ENCODE results near the gene BRICD5. TPM values are rescaled to one million over a fixed set of nuclear protein-coding genes. Genes with fewer than 3 reads are reported as not detected.

Gene BRICD5
- total and polyA plus RNA-seq, 7 experiments from 2014 or later: 0.22 to 44.3 (median 14.3) TPM; not detected in 1

DNA sequence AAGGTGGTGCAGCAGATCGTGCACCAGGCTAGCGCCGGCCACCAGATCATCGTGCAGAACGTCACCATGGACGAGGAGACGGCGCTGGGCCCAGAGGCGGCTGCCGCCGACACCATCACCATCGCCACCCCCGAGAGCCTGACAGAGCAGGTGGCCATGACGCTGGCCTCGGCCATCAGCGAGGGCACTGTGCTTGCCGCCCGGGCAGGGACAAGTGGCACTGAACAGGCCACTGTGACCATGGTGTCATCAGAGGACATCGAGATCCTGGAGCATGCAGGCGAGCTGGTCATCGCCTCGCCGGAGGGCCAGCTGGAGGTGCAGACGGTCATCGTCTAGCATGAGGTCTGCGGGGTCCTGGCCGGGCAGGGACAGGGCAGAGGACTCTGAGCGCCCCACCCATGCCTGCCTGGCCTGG is 24.6 kb upstream of the BRICD5 start:
- Histone ChIP-seq H3K27ac (ENCODE audit: low read depth, low read length) (no peak overlapping the region), H3K27me3 (ENCODE audit: control insufficient read depth in 2 of 2, insufficient read depth in 2 of 2, low read length in 2 of 2) (no peaks in the 10 kb centered on the region), H3K36me3 (ENCODE audit: control insufficient read depth in 2 of 3, insufficient read depth in 3 of 3, low read length in 3 of 3) (peaks cover 0 to 56% (median 5%) of the 10 kb centered on the region in 3 experiments), H3K4me1 (ENCODE audit: control insufficient read depth in 2 of 2, insufficient read depth in 2 of 2, low read length in 2 of 2) (no peaks in the 10 kb centered on the region), H3K9me3 (ENCODE audit: control insufficient read depth in 2 of 3, low read length in 3 of 3) (no peaks in the 10 kb centered on the region), H3K4me3 (ENCODE audit: low read length) (no peak overlapping the region)
- no peak for DNase-seq
- Mint-ChIP-seq H3K9me3 (no peaks in the 10 kb centered on the region), H3K4me3 (no peak overlapping the region), H3K27me3 (no peaks in the 10 kb centered on the region), H3K4me1 (peaks cover 0 to 6% (median 0%) of the 10 kb centered on the region in 7 donors), H3K27ac (no peak overlapping the region), H3K36me3 (peaks cover 0 to 24% (median 3%) of the 10 kb centered on the region in 5 donors)
- ChIA-PET CTCF (no interaction called here), POLR2A (no interaction called here)
- intact Hi-C loops (cut with micrococcal nuclease): no loop called here
- ATAC-seq: no peak

DNA sequence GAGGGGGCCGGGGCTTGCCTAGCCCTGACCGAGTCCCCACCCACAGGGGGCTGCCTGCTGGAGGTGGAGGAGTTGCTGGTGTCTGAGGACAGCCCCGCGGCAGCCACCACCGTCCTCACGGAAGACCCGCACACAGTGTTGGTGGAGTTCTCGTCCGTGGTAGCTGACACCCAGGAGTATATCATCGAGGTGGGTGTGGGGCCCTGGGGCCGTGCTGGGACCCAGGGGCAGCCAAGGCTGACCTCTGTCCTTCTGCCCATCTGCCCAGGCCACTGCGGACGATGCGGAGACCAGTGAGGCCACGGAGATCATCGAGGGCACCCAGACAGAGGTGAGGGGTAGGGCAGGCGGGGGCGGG is 24.1 kb upstream of the BRICD5 start:
- POLR2A ChIA-PET: no interaction called here
- no peaks in the 10 kb centered on the region for H3K4me1 ChIP-seq (ENCODE audit: control insufficient read depth in 2 of 2, insufficient read depth in 2 of 2, low read length in 2 of 2)
- peaks cover 0 to 61% (median 10%) of the 10 kb centered on the region in 3 experiments for H3K36me3 ChIP-seq (ENCODE audit: control insufficient read depth in 2 of 3, insufficient read depth in 3 of 3, low read length in 3 of 3)
- intact Hi-C loops (cut with micrococcal nuclease): no loop called here
- CTCF ChIA-PET: no interaction called here
- H3K27me3 ChIP-seq (ENCODE audit: control insufficient read depth in 2 of 2, insufficient read depth in 2 of 2, low read length in 2 of 2): no peaks in the 10 kb centered on the region
- H3K4me3 Mint-ChIP-seq: no peak overlapping the region
- no peak overlapping the region for H3K4me3 ChIP-seq (ENCODE audit: low read length)
- no peak for ATAC-seq
- H3K36me3 Mint-ChIP-seq: peaks cover 0 to 29% (median 7%) of the 10 kb centered on the region in 5 donors
- no peak for DNase-seq
- no peaks in the 10 kb centered on the region for H3K27me3 Mint-ChIP-seq
- H3K4me1 Mint-ChIP-seq: peaks cover 0 to 6% (median 0%) of the 10 kb centered on the region in 7 donors
- H3K9me3 Mint-ChIP-seq: no peaks in the 10 kb centered on the region
- H3K27ac Mint-ChIP-seq: no peak overlapping the region
- H3K27ac ChIP-seq (ENCODE audit: low read depth, low read length): no peak overlapping the region
- no peaks in the 10 kb centered on the region for H3K9me3 ChIP-seq (ENCODE audit: control insufficient read depth in 2 of 3, low read length in 3 of 3)

DNA sequence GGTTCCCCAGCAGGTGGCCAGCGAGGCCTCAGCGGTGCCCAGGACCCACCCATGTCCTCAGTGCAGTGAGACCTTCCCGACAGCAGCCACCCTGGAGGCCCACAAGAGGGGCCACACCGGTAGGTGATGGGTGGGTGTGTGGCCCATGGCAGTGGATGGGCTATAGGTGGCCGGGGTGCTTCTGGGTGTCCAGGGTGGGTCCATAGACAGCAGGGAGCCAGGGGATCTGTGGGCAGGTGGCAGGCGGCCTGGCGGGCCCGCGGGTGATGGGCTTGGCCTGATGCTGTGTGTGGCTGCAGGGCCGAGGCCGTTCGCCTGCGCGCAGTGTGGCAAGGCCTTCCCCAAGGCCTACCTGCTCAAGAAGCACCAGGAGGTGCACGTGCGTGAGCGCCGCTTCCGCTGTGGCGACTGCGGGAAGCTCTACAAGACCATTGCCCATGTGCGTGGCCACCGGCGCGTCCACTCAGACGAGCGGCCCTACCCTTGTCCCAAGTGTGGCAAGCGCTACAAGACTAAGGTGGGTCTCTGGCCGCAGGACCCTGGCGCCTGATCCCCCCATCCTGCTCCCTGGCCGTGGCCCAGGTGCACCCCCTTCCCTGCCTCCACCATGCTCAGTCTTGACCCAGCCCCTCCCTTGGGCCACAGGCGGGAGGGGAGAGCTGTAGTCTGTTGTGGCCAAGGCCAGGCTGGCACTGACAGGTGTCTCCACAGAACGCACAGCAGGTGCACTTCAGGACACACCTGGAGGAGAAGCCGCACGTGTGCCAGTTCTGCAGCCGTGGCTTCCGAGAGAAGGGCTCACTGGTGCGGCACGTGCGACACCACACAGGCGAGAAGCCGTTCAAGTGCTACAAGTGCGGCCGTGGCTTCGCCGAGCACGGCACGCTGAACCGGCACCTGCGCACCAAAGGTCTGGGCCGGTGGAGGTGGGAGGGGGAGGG is 23.5 kb upstream of the BRICD5 start:
- Histone ChIP-seq H3K36me3 (ENCODE audit: control insufficient read depth in 2 of 3, insufficient read depth in 3 of 3, low read length in 3 of 3) (peaks cover 0 to 67% (median 11%) of the 10 kb centered on the region in 3 experiments), H3K27me3 (ENCODE audit: control insufficient read depth in 2 of 2, insufficient read depth in 2 of 2, low read length in 2 of 2) (no peaks in the 10 kb centered on the region), H3K27ac (ENCODE audit: low read depth, low read length) (no peak overlapping the region), H3K9me3 (ENCODE audit: control insufficient read depth in 2 of 3, low read length in 3 of 3) (no peaks in the 10 kb centered on the region), H3K4me1 (ENCODE audit: control insufficient read depth in 2 of 2, insufficient read depth in 2 of 2, low read length in 2 of 2) (no peaks in the 10 kb centered on the region), H3K4me3 (ENCODE audit: low read length) (no peak overlapping the region)
- ChIA-PET CTCF (no interaction called here), POLR2A (no interaction called here)
- H3K27me3 Mint-ChIP-seq: no peaks in the 10 kb centered on the region
- H3K36me3 Mint-ChIP-seq: peaks cover 0 to 33% (median 7%) of the 10 kb centered on the region in 5 donors
- no peak for ATAC-seq
- no peak for DNase-seq
- intact Hi-C loops (cut with micrococcal nuclease): no loop called here
- H3K9me3 Mint-ChIP-seq: no peaks in the 10 kb centered on the region
- no peak overlapping the region for H3K4me3 Mint-ChIP-seq
- peaks cover 0 to 6% (median 0%) of the 10 kb centered on the region in 7 donors for H3K4me1 Mint-ChIP-seq
- H3K27ac Mint-ChIP-seq: peak overlapping the region in 1 of 9 donors; percentile 46

DNA sequence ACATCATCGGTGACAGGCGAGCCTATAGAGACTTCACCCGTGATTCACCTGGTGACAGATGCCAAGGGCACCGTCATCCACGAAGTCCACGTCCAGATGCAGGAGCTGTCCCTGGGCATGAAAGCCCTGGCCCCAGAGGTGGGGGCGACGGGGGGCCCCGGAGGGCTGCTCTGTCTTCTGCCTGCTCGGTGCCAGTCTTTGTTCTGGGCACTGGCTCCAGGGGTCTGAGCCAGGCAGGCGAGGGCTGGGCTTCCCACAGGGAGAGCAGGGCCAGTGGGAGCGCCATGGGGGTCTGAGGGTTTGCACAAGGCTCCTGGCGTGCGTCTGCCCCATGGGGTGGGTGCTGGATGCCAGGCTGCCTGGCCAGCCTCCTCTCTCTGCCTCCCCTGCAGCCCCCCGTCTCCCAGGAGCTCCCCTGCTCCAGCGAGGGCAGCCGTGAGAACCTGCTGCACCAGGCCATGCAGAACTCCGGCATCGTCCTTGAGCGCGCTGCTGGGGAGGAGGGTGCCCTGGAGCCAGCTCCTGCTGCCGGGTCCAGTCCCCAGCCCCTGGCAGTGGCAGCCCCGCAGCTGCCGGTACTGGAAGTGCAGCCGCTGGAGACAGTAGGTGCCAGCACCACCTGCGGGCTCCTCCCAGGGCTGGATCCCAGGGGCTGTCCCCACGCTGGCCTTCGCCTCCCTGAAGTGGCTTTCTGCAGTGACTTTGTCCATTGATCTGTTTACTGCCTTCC is 22.5 kb upstream of the BRICD5 start:
- peaks cover 0 to 6% (median 0%) of the 10 kb centered on the region in 7 donors for H3K4me1 Mint-ChIP-seq
- ATAC-seq: no peak
- Histone ChIP-seq H3K36me3 (ENCODE audit: control insufficient read depth in 2 of 3, insufficient read depth in 3 of 3, low read length in 3 of 3) (peaks cover 0 to 77% (median 15%) of the 10 kb centered on the region in 3 experiments), H3K27ac (ENCODE audit: low read depth, low read length) (no peak overlapping the region), H3K4me1 (ENCODE audit: control insufficient read depth in 2 of 2, insufficient read depth in 2 of 2, low read length in 2 of 2) (no peaks in the 10 kb centered on the region), H3K4me3 (ENCODE audit: low read length) (no peak overlapping the region), H3K27me3 (ENCODE audit: control insufficient read depth in 2 of 2, insufficient read depth in 2 of 2, low read length in 2 of 2) (no peaks in the 10 kb centered on the region), H3K9me3 (ENCODE audit: control insufficient read depth in 2 of 3, low read length in 3 of 3) (no peaks in the 10 kb centered on the region)
- CTCF ChIA-PET: no interaction called here
- no peaks in the 10 kb centered on the region for H3K27me3 Mint-ChIP-seq
- no peak overlapping the region for H3K4me3 Mint-ChIP-seq
- POLR2A ChIA-PET: no interaction called here
- peaks cover 0 to 33% (median 7%) of the 10 kb centered on the region in 5 donors for H3K36me3 Mint-ChIP-seq
- no peaks in the 10 kb centered on the region for H3K9me3 Mint-ChIP-seq
- no peak for DNase-seq
- intact Hi-C loops (cut with micrococcal nuclease): no loop called here
- peak overlapping the region in 1 of 9 donors; percentile 46 for H3K27ac Mint-ChIP-seq

DNA sequence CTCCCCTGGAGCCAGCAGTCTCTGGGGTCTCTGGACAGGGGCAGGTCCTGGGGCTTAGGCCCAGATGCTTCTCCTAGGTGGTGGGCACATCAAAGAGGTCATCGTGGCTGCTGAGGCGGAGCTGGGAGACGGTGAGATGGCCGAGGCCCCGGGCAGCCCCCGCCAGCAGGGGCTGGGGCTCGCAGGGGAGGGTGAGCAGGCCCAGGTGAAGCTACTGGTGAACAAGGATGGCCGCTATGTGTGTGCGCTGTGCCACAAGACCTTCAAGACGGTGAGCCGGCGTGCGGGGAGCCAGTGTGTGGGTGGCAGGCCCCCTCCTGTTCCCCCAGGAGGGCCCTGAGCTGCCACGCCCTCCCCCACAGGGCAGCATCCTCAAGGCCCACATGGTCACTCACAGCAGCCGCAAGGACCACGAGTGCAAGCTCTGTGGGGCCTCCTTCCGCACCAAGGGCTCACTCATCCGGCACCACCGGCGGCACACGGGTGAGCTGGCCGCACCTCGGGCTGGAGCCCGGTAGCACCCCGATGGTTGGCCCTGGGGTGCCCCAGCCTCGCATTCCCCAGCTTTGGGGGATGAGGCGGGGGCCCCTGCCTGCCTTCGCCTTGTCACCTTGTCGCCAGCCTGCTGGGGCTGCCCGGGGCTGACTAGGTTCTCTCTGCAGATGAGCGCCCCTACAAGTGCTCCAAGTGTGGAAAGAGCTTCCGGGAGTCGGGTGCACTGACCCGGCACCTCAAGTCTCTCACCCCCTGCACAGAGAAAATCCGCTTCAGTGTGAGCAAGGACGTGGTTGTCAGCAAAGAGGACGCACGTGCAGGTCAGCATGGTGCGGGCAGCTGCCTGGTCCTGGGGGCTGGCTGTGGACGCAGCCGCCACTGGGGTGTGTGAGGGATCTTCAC is 21.7 kb upstream of the BRICD5 start:
- Histone ChIP-seq H3K4me3 (ENCODE audit: low read length) (no peak overlapping the region), H3K27me3 (ENCODE audit: control insufficient read depth in 2 of 2, insufficient read depth in 2 of 2, low read length in 2 of 2) (no peaks in the 10 kb centered on the region), H3K9me3 (ENCODE audit: control insufficient read depth in 2 of 3, low read length in 3 of 3) (no peaks in the 10 kb centered on the region), H3K36me3 (ENCODE audit: control insufficient read depth in 2 of 3, insufficient read depth in 3 of 3, low read length in 3 of 3) (peaks cover 0 to 82% (median 15%) of the 10 kb centered on the region in 3 experiments), H3K27ac (ENCODE audit: low read depth, low read length) (no peak overlapping the region), H3K4me1 (ENCODE audit: control insufficient read depth in 2 of 2, insufficient read depth in 2 of 2, low read length in 2 of 2) (no peaks in the 10 kb centered on the region)
- peaks cover 0 to 6% (median 0%) of the 10 kb centered on the region in 7 donors for H3K4me1 Mint-ChIP-seq
- no peak overlapping the region for H3K27ac Mint-ChIP-seq
- ChIA-PET POLR2A (no interaction called here), CTCF (no interaction called here)
- intact Hi-C loops (cut with micrococcal nuclease): no loop called here
- DNase-seq: no peak
- no peaks in the 10 kb centered on the region for H3K9me3 Mint-ChIP-seq
- H3K36me3 Mint-ChIP-seq: peaks cover 0 to 33% (median 7%) of the 10 kb centered on the region in 5 donors
- ATAC-seq: no peak
- H3K27me3 Mint-ChIP-seq: no peaks in the 10 kb centered on the region
- H3K4me3 Mint-ChIP-seq: no peak overlapping the region
